HepG2 (cell line): ENCODE results near the gene OVOL3. TPM values are rescaled to one million over a fixed set of nuclear protein-coding genes. Genes with fewer than 3 reads are reported as not detected.
A peak's percentile ranks its signal among the peaks of the same experiment; 100 is the strongest.

ENCODE experiments used
- CREB1 ChIP-seq, 2 experiments: fragments of 450-650 bp in 1 of 2; IDR thresholded peaks; 2 replicates each; pipeline ENCODE4 v1.6.1; 2016 to 2017; ENCODE audit warnings: control low read depth in 1 of 2, mild to moderate bottlenecking in 1 of 2, missing compliant biosample characterization in 1 of 2, missing genetic modification characterization in 1 of 2
- EHMT2 ChIP-seq: fragments of 200-600 bp; sonication (generic); IDR thresholded peaks from 2 replicates; pipeline ENCODE4 v1.7.0; 2017; ENCODE audit warnings: antibody characterized with exemption, low read depth, low read length, borderline replicate concordance
- ETS1 ChIP-seq: sonication (generic); formaldehyde crosslinking; IDR thresholded peaks from 2 replicates; pipeline ENCODE4 v1.4.0; 2020; ENCODE audit warnings: missing genetic modification reagents
- FOXA3 ChIP-seq: IDR thresholded peaks from 2 replicates; pipeline ENCODE4 v1.6.1; 2016; ENCODE audit warnings: missing genetic modification reagents, missing compliant biosample characterization
- FOXK2 ChIP-seq: fragments of 450-650 bp; IDR thresholded peaks from 2 replicates; pipeline ENCODE4 v1.6.1; 2016
- KLF12 ChIP-seq: sonication (generic); formaldehyde crosslinking; IDR thresholded peaks from 2 replicates; pipeline ENCODE4 v1.4.0; 2020; ENCODE audit warnings: missing genetic modification reagents, borderline replicate concordance
- MBNL3 ChIP-seq: fragments of 250-450 bp; sonication (Bioruptor Pico); conservative IDR thresholded peaks from 2 replicates; pipeline ENCODE4 v1.8.0; 2022; ENCODE audit warnings: mild to moderate bottlenecking, inconsistent platforms
- MXI1 ChIP-seq: IDR thresholded peaks from 3 replicates; pipeline ENCODE4 v1.6.1; 2012; ENCODE audit warnings: low read depth, low read length, inconsistent platforms, borderline replicate concordance
- NCOA2 ChIP-seq: sonication (generic); formaldehyde crosslinking; IDR thresholded peaks from 2 replicates; pipeline ENCODE4 v1.8.0; 2022; ENCODE audit warnings: inconsistent platforms
- PAF1 ChIP-seq: IDR thresholded peaks from 2 replicates; pipeline ENCODE4 v1.6.1; 2016; ENCODE audit warnings: missing genetic modification reagents, missing compliant biosample characterization
- POLR2AphosphoS2 ChIP-seq: IDR thresholded peaks from 2 replicates; pipeline ENCODE4 v1.6.1; 2011; ENCODE audit warnings: low read depth, low read length, improper control_type of control experiment
- SMARCE1 ChIP-seq: fragments of 450-650 bp; IDR thresholded peaks from 2 replicates; pipeline ENCODE4 v1.6.1; 2017; ENCODE audit warnings: borderline replicate concordance
- SOX6 ChIP-seq, 2 experiments: fragments of 450-650 bp in 1 of 2; sonication (generic) in 1 of 2; formaldehyde crosslinking in 1 of 2; IDR thresholded peaks; 2 replicates each; pipeline versions ENCODE4 v1.4.0 to v1.6.1; 2017 to 2020; ENCODE audit warnings: antibody characterized with exemption in 1 of 2, mild to moderate bottlenecking in 1 of 2, missing genetic modification reagents in 1 of 2
- SP5 ChIP-seq: IDR thresholded peaks from 2 replicates; pipeline ENCODE4 v1.6.1; 2016; ENCODE audit warnings: low read depth, borderline replicate concordance
- ZBTB21 ChIP-seq: sonication (generic); formaldehyde crosslinking; IDR thresholded peaks from 2 replicates; pipeline ENCODE4 v1.4.0; 2020; ENCODE audit warnings: missing genetic modification reagents
- ZBTB42 ChIP-seq: sonication (generic); formaldehyde crosslinking; IDR thresholded peaks from 2 replicates; pipeline ENCODE4 v1.5.0; 2020; ENCODE audit warnings: mild to moderate bottlenecking, missing genetic modification reagents
- ZC3H4 ChIP-seq: sonication (generic); formaldehyde crosslinking; IDR thresholded peaks from 2 replicates; pipeline ENCODE4 v1.4.0; 2020; ENCODE audit warnings: missing genetic modification reagents, borderline replicate concordance
- ZFAT ChIP-seq: sonication (generic); formaldehyde crosslinking; conservative IDR thresholded peaks from 2 replicates; pipeline ENCODE4 v1.8.1; 2023; ENCODE audit warnings: missing genetic modification reagents, inconsistent platforms
- ZNF562 ChIP-seq: sonication (generic); formaldehyde crosslinking; IDR thresholded peaks from 2 replicates; pipeline ENCODE4 v1.8.0; 2022; ENCODE audit warnings: missing genetic modification reagents, borderline replicate concordance
- ZNF564 ChIP-seq: sonication (generic); formaldehyde crosslinking; IDR thresholded peaks from 2 replicates; pipeline ENCODE4 v1.8.1; 2023; ENCODE audit warnings: mild to moderate bottlenecking, missing genetic modification reagents
- ZNF713 ChIP-seq: sonication (generic); formaldehyde crosslinking; IDR thresholded peaks from 2 replicates; pipeline ENCODE4 v1.4.0; 2020; ENCODE audit warnings: mild to moderate bottlenecking, missing genetic modification reagents
- ZNF780A ChIP-seq: sonication (generic); formaldehyde crosslinking; IDR thresholded peaks from 2 replicates; pipeline ENCODE4 v1.8.0; 2022; ENCODE audit warnings: mild to moderate bottlenecking, missing genetic modification reagents, moderate library complexity
- polyA plus RNA-seq, 8 experiments: library from polyadenylated mRNA; depleted of rRNA in 3 of 8; stranded (reverse) in 7 of 8; unstranded in 1 of 8; fragments of >200 nt; fragmentation: Illumina TruSeq in 4 of 8; extraction: Trizol in 4 of 8; gene quantifications; 2 replicates each; pipeline versions ENCODE4 v1.2.1 to v1.2.3, GENCODE V29; 2011 to 2016; ENCODE audit warnings: low read depth in 4 of 8, missing spikeins in 1 of 8, mixed read lengths in 1 of 8; ENCODE audit not compliant: insufficient read depth in 1 of 8
- total RNA-seq, 5 experiments: library from RNA; depleted of rRNA; stranded (reverse); fragments of >200 nt; fragmentation: Illumina TruSeq; extraction: Trizol; gene quantifications; 2 replicates each; pipeline ENCODE4 v1.2.3, GENCODE V29; 2016; ENCODE audit warnings: low read depth in 1 of 5
- TF ChIP-seq, protein P1 (sequence below): sonication (generic); formaldehyde crosslinking; IDR thresholded peaks from 2 replicates; pipeline ENCODE4 v1.5.0; 2020; ENCODE audit warnings: missing genetic modification reagents
- TF ChIP-seq, protein P2 (sequence below): sonication (generic); formaldehyde crosslinking; IDR thresholded peaks from 2 replicates; pipeline ENCODE4 v1.8.0; 2022; ENCODE audit warnings: missing genetic modification reagents, mild to moderate bottlenecking, moderate library complexity, borderline replicate concordance
- TF ChIP-seq, protein P3 (sequence below): sonication (generic); formaldehyde crosslinking; IDR thresholded peaks from 2 replicates; pipeline ENCODE4 v1.5.1; 2020; ENCODE audit warnings: missing genetic modification reagents, mild to moderate bottlenecking, borderline replicate concordance

The OVOL3 gene
- total and polyA plus RNA-seq, 2 of the 13 experiments (the other 11 are each of a cell fraction or from before 2014, with no cell fraction given), result not detected

DNA sequence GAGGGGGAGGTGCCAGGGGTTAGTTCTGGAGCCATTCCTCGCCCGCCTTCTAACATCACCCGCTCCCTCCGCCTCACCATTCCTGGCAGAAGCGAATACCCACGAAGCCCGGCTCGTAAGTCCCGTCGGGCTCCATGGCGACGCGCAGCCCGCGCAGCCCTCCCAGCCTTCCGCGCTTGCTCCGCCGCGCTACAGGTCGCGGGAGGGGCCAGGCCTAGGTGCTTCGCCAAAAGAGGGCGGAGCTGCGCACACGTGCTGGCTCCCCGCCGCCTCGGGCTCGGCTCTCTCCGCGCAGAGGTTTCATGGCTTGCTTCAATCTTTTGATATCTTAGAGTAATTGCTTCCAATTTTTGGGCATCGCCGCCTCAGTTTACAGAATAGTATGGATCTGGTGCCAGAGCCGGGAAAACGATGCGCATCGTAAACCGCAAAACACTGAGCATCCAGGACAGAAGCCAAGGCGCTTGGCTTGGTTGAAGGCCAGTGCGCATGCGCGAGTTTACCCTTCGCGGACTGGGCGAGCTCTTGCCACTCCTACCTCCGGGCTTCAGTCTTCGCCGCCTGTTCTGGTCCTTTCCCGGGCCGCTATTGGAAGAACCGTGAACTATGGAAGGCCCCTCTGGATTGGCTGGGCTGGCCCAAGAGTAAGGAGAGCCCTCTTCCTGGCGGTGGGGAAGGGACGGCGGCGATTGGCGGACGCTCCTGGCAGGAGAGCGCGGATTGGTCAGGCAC lies 3.9 kb downstream of the OVOL3 start, which contains the start of gene POLR2I (continued):
- TF ChIP-seq ETS1 (CRISPR knock-in tag), result peak; percentile 54; the same call in 1 of the 2 replicates
- peak; percentile 57 for TF ChIP-seq FOXA3 (CRISPR knock-in tag)
- TF ChIP-seq ZNF562 (CRISPR knock-in tag), result peak; percentile 52; the same call in 1 of the 2 replicates
- TF ChIP-seq ZNF564 (CRISPR knock-in tag), result peak; percentile 7; the same call in 1 of the 2 replicates
- peak; percentile 54 for TF ChIP-seq ZBTB21
- no peak for TF ChIP-seq ZFAT (CRISPR knock-in tag)
- TF ChIP-seq CREB1 (IDR thresholded peaks at IDR 0.05), result peak; percentile 61; the same call in 1 of the 2 replicates
- TF ChIP-seq CREB1 (CRISPR knock-in tag; IDR thresholded peaks at IDR 0.05), result peak; percentile 58; the same call in 1 of the 2 replicates
- TF ChIP-seq, protein P1, sequence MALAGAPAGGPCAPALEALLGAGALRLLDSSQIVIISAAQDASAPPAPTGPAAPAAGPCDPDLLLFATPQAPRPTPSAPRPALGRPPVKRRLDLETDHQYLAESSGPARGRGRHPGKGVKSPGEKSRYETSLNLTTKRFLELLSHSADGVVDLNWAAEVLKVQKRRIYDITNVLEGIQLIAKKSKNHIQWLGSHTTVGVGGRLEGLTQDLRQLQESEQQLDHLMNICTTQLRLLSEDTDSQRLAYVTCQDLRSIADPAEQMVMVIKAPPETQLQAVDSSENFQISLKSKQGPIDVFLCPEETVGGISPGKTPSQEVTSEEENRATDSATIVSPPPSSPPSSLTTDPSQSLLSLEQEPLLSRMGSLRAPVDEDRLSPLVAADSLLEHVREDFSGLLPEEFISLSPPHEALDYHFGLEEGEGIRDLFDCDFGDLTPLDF (CRISPR knock-in tag), result peak; percentile 75
- no peak for TF ChIP-seq POLR2AphosphoS2
- no peak for TF ChIP-seq EHMT2
- no peak for TF ChIP-seq FOXK2
- TF ChIP-seq, protein P2, sequence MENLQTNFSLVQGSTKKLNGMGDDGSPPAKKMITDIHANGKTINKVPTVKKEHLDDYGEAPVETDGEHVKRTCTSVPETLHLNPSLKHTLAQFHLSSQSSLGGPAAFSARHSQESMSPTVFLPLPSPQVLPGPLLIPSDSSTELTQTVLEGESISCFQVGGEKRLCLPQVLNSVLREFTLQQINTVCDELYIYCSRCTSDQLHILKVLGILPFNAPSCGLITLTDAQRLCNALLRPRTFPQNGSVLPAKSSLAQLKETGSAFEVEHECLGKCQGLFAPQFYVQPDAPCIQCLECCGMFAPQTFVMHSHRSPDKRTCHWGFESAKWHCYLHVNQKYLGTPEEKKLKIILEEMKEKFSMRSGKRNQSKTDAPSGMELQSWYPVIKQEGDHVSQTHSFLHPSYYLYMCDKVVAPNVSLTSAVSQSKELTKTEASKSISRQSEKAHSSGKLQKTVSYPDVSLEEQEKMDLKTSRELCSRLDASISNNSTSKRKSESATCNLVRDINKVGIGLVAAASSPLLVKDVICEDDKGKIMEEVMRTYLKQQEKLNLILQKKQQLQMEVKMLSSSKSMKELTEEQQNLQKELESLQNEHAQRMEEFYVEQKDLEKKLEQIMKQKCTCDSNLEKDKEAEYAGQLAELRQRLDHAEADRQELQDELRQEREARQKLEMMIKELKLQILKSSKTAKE (CRISPR knock-in tag), result no peak
- no peak for TF ChIP-seq SOX6 (IDR thresholded peaks at IDR 0.05)
- peak; percentile 54 for TF ChIP-seq SOX6 (CRISPR knock-in tag; IDR thresholded peaks at IDR 0.05)
- no peak for TF ChIP-seq PAF1
- TF ChIP-seq NCOA2 (CRISPR knock-in tag), result peak; percentile 70
- no peak for TF ChIP-seq ZNF713 (CRISPR knock-in tag)
- TF ChIP-seq SMARCE1, result no peak
- TF ChIP-seq MXI1, result peak; percentile 92
- TF ChIP-seq, protein P3, sequence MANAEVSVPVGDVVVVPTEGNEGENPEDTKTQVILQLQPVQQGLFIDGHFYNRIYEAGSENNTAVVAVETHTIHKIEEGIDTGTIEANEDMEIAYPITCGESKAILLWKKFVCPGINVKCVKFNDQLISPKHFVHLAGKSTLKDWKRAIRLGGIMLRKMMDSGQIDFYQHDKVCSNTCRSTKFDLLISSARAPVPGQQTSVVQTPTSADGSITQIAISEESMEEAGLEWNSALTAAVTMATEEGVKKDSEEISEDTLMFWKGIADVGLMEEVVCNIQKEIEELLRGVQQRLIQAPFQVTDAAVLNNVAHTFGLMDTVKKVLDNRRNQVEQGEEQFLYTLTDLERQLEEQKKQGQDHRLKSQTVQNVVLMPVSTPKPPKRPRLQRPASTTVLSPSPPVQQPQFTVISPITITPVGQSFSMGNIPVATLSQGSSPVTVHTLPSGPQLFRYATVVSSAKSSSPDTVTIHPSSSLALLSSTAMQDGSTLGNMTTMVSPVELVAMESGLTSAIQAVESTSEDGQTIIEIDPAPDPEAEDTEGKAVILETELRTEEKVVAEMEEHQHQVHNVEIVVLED (CRISPR knock-in tag), result peak; percentile 81
- TF ChIP-seq ZNF780A (CRISPR knock-in tag), result peak; percentile 87; the same call in 1 of the 2 replicates
- TF ChIP-seq ZC3H4, result no peak
- peak; percentile 98 for TF ChIP-seq SP5 (CRISPR knock-in tag)
- TF ChIP-seq ZBTB42 (CRISPR knock-in tag), result no peak
- no peak for TF ChIP-seq MBNL3 (CRISPR knock-in tag)
- TF ChIP-seq KLF12 (CRISPR knock-in tag), result peak; percentile 49; the same call in 1 of the 2 replicates
